H9 (cell line): Measurements from ENCODE around the gene NBEA. TPM values are rescaled to one million over a fixed set of nuclear protein-coding genes. Genes with fewer than 3 reads are reported as not detected.
A peak's percentile ranks its signal among the peaks of the same experiment; 100 is the strongest.

Source experiments
- DNase-seq: peaks from one replicate; pipeline ENCODE4 v3.0.0-alpha.2; 2017
- H2AFZ ChIP-seq: one replicate; pipeline ENCODE4 v1.6.1; 2013; ENCODE audit warnings: mild to moderate bottlenecking, low read length, control low read depth, moderate library complexity
- H2AK5ac ChIP-seq: 2 replicates; pipeline ENCODE4 v1.6.1; 2013; ENCODE audit warnings: low read length, control low read depth, mixed read lengths; ENCODE audit not compliant: insufficient read length
- H2BK120ac ChIP-seq: one replicate; pipeline ENCODE4 v1.6.1; 2013; ENCODE audit warnings: low read depth, mild to moderate bottlenecking, low read length, control low read depth, inconsistent platforms; ENCODE audit not compliant: poor library complexity, severe bottlenecking
- H2BK12ac ChIP-seq: 2 replicates; pipeline ENCODE4 v1.6.1; 2013; ENCODE audit warnings: low read length, control low read depth, mixed read lengths, low read depth; ENCODE audit not compliant: insufficient read length
- H2BK15ac ChIP-seq: 2 replicates; pipeline ENCODE4 v1.6.1; 2013; ENCODE audit warnings: low read depth, low read length, control low read depth
- H2BK20ac ChIP-seq: one replicate; pipeline ENCODE4 v1.6.1; 2013; ENCODE audit warnings: low read depth, mild to moderate bottlenecking, low read length, control low read depth, inconsistent platforms; ENCODE audit not compliant: poor library complexity, severe bottlenecking
- H2BK5ac ChIP-seq: 2 replicates; pipeline ENCODE4 v1.6.1; 2013; ENCODE audit warnings: low read length, control low read depth, mixed read lengths; ENCODE audit not compliant: insufficient read length
- H3K14ac ChIP-seq: 2 replicates; pipeline ENCODE4 v1.6.1; 2013; ENCODE audit warnings: low read length, control low read depth; ENCODE audit not compliant: insufficient read depth
- H3K18ac ChIP-seq: 2 replicates; pipeline ENCODE4 v1.6.1; 2013; ENCODE audit warnings: low read depth, mild to moderate bottlenecking, mixed read lengths, low read length, control low read depth; ENCODE audit not compliant: insufficient read length
- H3K23ac ChIP-seq: 2 replicates; pipeline ENCODE4 v1.6.1; 2013; ENCODE audit warnings: low read length, control low read depth, mixed read lengths, low read depth; ENCODE audit not compliant: insufficient read length
- H3K23me2 ChIP-seq: 2 replicates; pipeline ENCODE4 v1.6.1; 2013; ENCODE audit warnings: low read depth, mild to moderate bottlenecking, mixed read lengths, low read length, control low read depth; ENCODE audit not compliant: insufficient read length, poor library complexity, severe bottlenecking
- H3K27ac ChIP-seq: 2 replicates; pipeline ENCODE4 v1.5.1; 2013; ENCODE audit warnings: low read length, control low read depth, mixed read lengths, low read depth; ENCODE audit not compliant: insufficient read length
- H3K27me3 ChIP-seq: 2 replicates; pipeline ENCODE4 v1.6.1; 2013; ENCODE audit warnings: low read length, control low read depth, inconsistent platforms; ENCODE audit not compliant: insufficient read depth
- H3K4ac ChIP-seq: 2 replicates; pipeline ENCODE4 v1.6.1; 2013; ENCODE audit warnings: low read depth, mild to moderate bottlenecking, control low read depth, inconsistent platforms, low read length, moderate library complexity
- H3K4me1 ChIP-seq: 2 replicates; pipeline ENCODE4 v1.6.1; 2013; ENCODE audit warnings: low read length, control low read depth, inconsistent platforms; ENCODE audit not compliant: insufficient read depth
- H3K4me2 ChIP-seq: 2 replicates; pipeline ENCODE4 v1.6.1; 2013; ENCODE audit warnings: low read length, control low read depth, mixed read lengths; ENCODE audit not compliant: insufficient read length, insufficient read depth
- H3K56ac ChIP-seq: 2 replicates; pipeline ENCODE4 v1.6.1; 2013; ENCODE audit warnings: low read depth, mild to moderate bottlenecking, mixed read lengths, low read length, control low read depth; ENCODE audit not compliant: insufficient read length
- H3K79me1 ChIP-seq: 2 replicates; pipeline ENCODE4 v1.6.1; 2013; ENCODE audit warnings: low read depth, mild to moderate bottlenecking, moderate library complexity, low read length, control low read depth, inconsistent platforms; ENCODE audit not compliant: insufficient read depth, poor library complexity, severe bottlenecking
- H3K79me2 ChIP-seq: 2 replicates; pipeline ENCODE4 v1.6.1; 2013; ENCODE audit warnings: low read length, control low read depth, inconsistent platforms; ENCODE audit not compliant: insufficient read depth
- H3K9ac ChIP-seq: 2 replicates; pipeline ENCODE4 v1.6.1; 2013; ENCODE audit warnings: low read length, control low read depth, mixed read lengths; ENCODE audit not compliant: insufficient read length; ENCODE audit errors: extremely low read depth
- H3K9me3 ChIP-seq: one replicate; pipeline ENCODE4 v1.6.1; 2013; ENCODE audit warnings: low read depth, low read length, inconsistent platforms; ENCODE audit not compliant: control insufficient read depth
- H3T11ph ChIP-seq: one replicate; pipeline ENCODE4 v1.6.1; 2013; ENCODE audit warnings: mild to moderate bottlenecking, low read length, control low read depth, inconsistent platforms
- H4K20me1 ChIP-seq: one replicate; pipeline ENCODE4 v1.6.1; 2013; ENCODE audit not compliant: control insufficient read depth, insufficient read length, insufficient read depth
- H4K5ac ChIP-seq: 2 replicates; pipeline ENCODE4 v1.6.1; 2013; ENCODE audit warnings: low read depth, mild to moderate bottlenecking, mixed read lengths, low read length, control low read depth; ENCODE audit not compliant: insufficient read length
- H4K8ac ChIP-seq: replicated peaks from 2 replicates; pipeline ENCODE4 v1.6.1; 2013; ENCODE audit warnings: low read length, control low read depth, mixed read lengths, low read depth; ENCODE audit not compliant: insufficient read length
- H4K91ac ChIP-seq: 2 replicates; pipeline ENCODE4 v1.6.1; 2013; ENCODE audit warnings: low read depth, mild to moderate bottlenecking, moderate library complexity, mixed read lengths, low read length, control low read depth; ENCODE audit not compliant: insufficient read length
- H3K27ac Mint-ChIP-seq, 3 experiments: 2 replicates in 2 of 3; 3 replicates in 1 of 3; pipeline ENCODE4 v1.8.0; 2020 to 2021; ENCODE audit warnings: mixed read lengths in 3 of 3, mild to moderate bottlenecking in 1 of 3, moderate library complexity in 1 of 3
- H3K27me3 Mint-ChIP-seq: 2 replicates; pipeline ENCODE4 v1.8.0; 2021; ENCODE audit warnings: low read depth, mild to moderate bottlenecking, moderate library complexity, mixed read lengths
- H3K36me3 Mint-ChIP-seq, 3 experiments: 2 replicates in 2 of 3; 3 replicates in 1 of 3; pipeline ENCODE4 v1.8.0; 2020 to 2021; ENCODE audit warnings: low read depth in 3 of 3, mixed read lengths in 3 of 3; ENCODE audit not compliant: insufficient read depth in 1 of 3
- H3K4me1 Mint-ChIP-seq, 2 experiments: 2 replicates each; pipeline ENCODE4 v1.8.0; 2020; ENCODE audit warnings: mixed read lengths in 2 of 2
- H3K4me3 Mint-ChIP-seq, 2 experiments: 2 replicates in 1 of 2; 3 replicates in 1 of 2; pipeline ENCODE4 v1.8.0; 2020 to 2021; ENCODE audit warnings: mild to moderate bottlenecking in 2 of 2, mixed read lengths in 2 of 2, moderate library complexity in 1 of 2
- H3K9me3 Mint-ChIP-seq, 2 experiments: 2 replicates in 1 of 2; 3 replicates in 1 of 2; pipeline ENCODE4 v1.8.0; 2020; ENCODE audit warnings: mild to moderate bottlenecking in 2 of 2, mixed read lengths in 2 of 2, moderate library complexity in 1 of 2
- WGBS: extraction: QIAGEN DNeasy Blood & Tissue Kit; methylation state at CpG from one replicate; pipeline ENCODE4 v1.1.7; 2013; ENCODE audit warnings: missing lambda C conversion rate, low lambda C conversion rate, mixed read lengths; ENCODE audit not compliant: insufficient read length; ENCODE audit errors: extremely low coverage; 5-methylcytosine and 5-hydroxymethylcytosine counted together
- total RNA-seq: library from RNA; stranded (reverse); gene quantifications from 2 replicates; pipeline ENCODE4 v1.2.1, GENCODE V29; 2021
- TF ChIP-seq, protein P1 (sequence below): fragments of 200-600 bp; sonication (generic); conservative IDR thresholded peaks from 3 replicates; pipeline ENCODE4 v1.8.0; 2021; ENCODE audit warnings: antibody characterized with exemption, mild to moderate bottlenecking

NBEA gene
- total RNA-seq, 1 experiment from 2014 or later: 17.3 TPM

- H3K14ac ChIP-seq: no peak overlapping the region
- no peak overlapping the region for H4K91ac ChIP-seq
- H2BK5ac ChIP-seq: no peak overlapping the region
- no peaks in the 10 kb centered on the region for H3K27me3 Mint-ChIP-seq
- H4K20me1 ChIP-seq: no peaks in the 10 kb centered on the region
- H2AK5ac ChIP-seq: no peak overlapping the region
- no CpG with 5 or more reads among the region's 1 CpG for WGBS
- no peak for DNase-seq
- H2AFZ ChIP-seq: no peak overlapping the region
- no peaks in the 10 kb centered on the region; the same call in 1 of the 2 replicates for H3K79me2 ChIP-seq
- H3K36me3 Mint-ChIP-seq: peaks cover 28 to 39% (median 37%) of the 10 kb centered on the region in 3 experiments
- H3K4me2 ChIP-seq: no peak overlapping the region
- H3K9me3 ChIP-seq: no peaks in the 10 kb centered on the region
- H2BK20ac ChIP-seq: no peak overlapping the region
- H3K79me1 ChIP-seq: peaks cover 7% of the 10 kb centered on the region
- H3K27ac Mint-ChIP-seq: peak overlapping the region in 1 of 3 experiments; percentile 30; a peak in 1 of 7 replicates
- no peaks in the 10 kb centered on the region for H3K27me3 ChIP-seq
- no peak overlapping the region for H2BK12ac ChIP-seq
- peaks cover 15 to 18% of the 10 kb centered on the region in 2 experiments for H3K4me1 Mint-ChIP-seq
- no peak overlapping the region for H2BK120ac ChIP-seq
- peaks cover 32 to 36% of the 10 kb centered on the region in 2 experiments for H3K9me3 Mint-ChIP-seq
- no peak overlapping the region for H3K56ac ChIP-seq
- H3T11ph ChIP-seq: no peak overlapping the region
- H2BK15ac ChIP-seq: no peak overlapping the region
- H3K4ac ChIP-seq: no peak overlapping the region
- no peak overlapping the region for H3K23ac ChIP-seq
- H3K23me2 ChIP-seq: no peaks in the 10 kb centered on the region
- TF ChIP-seq, protein P1, sequence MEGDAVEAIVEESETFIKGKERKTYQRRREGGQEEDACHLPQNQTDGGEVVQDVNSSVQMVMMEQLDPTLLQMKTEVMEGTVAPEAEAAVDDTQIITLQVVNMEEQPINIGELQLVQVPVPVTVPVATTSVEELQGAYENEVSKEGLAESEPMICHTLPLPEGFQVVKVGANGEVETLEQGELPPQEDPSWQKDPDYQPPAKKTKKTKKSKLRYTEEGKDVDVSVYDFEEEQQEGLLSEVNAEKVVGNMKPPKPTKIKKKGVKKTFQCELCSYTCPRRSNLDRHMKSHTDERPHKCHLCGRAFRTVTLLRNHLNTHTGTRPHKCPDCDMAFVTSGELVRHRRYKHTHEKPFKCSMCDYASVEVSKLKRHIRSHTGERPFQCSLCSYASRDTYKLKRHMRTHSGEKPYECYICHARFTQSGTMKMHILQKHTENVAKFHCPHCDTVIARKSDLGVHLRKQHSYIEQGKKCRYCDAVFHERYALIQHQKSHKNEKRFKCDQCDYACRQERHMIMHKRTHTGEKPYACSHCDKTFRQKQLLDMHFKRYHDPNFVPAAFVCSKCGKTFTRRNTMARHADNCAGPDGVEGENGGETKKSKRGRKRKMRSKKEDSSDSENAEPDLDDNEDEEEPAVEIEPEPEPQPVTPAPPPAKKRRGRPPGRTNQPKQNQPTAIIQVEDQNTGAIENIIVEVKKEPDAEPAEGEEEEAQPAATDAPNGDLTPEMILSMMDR: no peak
- no peak overlapping the region for H4K5ac ChIP-seq
- H3K27ac ChIP-seq: no peak overlapping the region
- no peak overlapping the region for H4K8ac ChIP-seq
- no peak overlapping the region for H3K18ac ChIP-seq
- no peak overlapping the region for H3K9ac ChIP-seq
- no peaks in the 10 kb centered on the region for H3K4me1 ChIP-seq
- no peak overlapping the region for H3K4me3 Mint-ChIP-seq
Observed at GRCh38 chr13:35028338-35028867, 86.3 kb downstream of the NBEA start.
